Gastrocnemius medialis (tissue), 4 donors: ENCODE data around the gene KRT16.

Source experiments
- CTCF ChIP-seq, 5 experiments: fragments of 450-650 bp in 3 of 5; fragments of 200-600 bp in 2 of 5; sonication (generic) in 2 of 5; IDR thresholded peaks in 4 of 5; conservative IDR thresholded peaks in 1 of 5; 1 replicate in 4 of 5; 2 replicates in 1 of 5; pipeline ENCODE4 v1.5.1; 2016 to 2019; ENCODE audit warnings: antibody characterized with exemption in 5 of 5, mild to moderate bottlenecking in 3 of 5, moderate library complexity in 3 of 5
- POLR2A ChIP-seq, 2 donors: fragments of 450-650 bp; IDR thresholded peaks; one replicate each; pipeline ENCODE4 v1.6.1; 2017; ENCODE audit warnings: antibody characterized with exemption in 2 of 2, mild to moderate bottlenecking in 2 of 2, moderate library complexity in 2 of 2

GRCh38 chr17:41571561-41572434, 40.8 kb downstream of the KRT16 start, which contains the start of gene KRT9:
- TF ChIP-seq CTCF (IDR thresholded peaks at IDR 0.05 in 4 of 5, conservative IDR thresholded peaks at IDR 0.05 in 1 of 5): no peak
- TF ChIP-seq POLR2A (IDR thresholded peaks at IDR 0.05): no peak
